Peyer's patch (tissue), 4 donors: ENCODE measurements around the gene FBXO36.

ENCODE experiments used
- POLR2A ChIP-seq, 2 donors: fragments of 450-650 bp; IDR thresholded peaks; one replicate each; pipeline ENCODE4 v1.5.1; 2017; ENCODE audit warnings: antibody characterized with exemption in 2 of 2, mild to moderate bottlenecking in 2 of 2, moderate library complexity in 2 of 2
- TF ChIP-seq, protein P1 (sequence below), 6 experiments: fragments of 450-650 bp in 4 of 6; fragments of 200-600 bp in 2 of 6; sonication (generic) in 1 of 6; IDR thresholded peaks; one replicate each; pipeline ENCODE4 v1.5.1; 2017 to 2019; ENCODE audit warnings: antibody characterized with exemption in 6 of 6, mild to moderate bottlenecking in 3 of 6, moderate library complexity in 1 of 6

GRCh38 chr2:229910832-229911412 is 11.4 kb upstream of the FBXO36 start:
- TF ChIP-seq POLR2A (IDR thresholded peaks at IDR 0.05): no peak
- TF ChIP-seq, protein P1, sequence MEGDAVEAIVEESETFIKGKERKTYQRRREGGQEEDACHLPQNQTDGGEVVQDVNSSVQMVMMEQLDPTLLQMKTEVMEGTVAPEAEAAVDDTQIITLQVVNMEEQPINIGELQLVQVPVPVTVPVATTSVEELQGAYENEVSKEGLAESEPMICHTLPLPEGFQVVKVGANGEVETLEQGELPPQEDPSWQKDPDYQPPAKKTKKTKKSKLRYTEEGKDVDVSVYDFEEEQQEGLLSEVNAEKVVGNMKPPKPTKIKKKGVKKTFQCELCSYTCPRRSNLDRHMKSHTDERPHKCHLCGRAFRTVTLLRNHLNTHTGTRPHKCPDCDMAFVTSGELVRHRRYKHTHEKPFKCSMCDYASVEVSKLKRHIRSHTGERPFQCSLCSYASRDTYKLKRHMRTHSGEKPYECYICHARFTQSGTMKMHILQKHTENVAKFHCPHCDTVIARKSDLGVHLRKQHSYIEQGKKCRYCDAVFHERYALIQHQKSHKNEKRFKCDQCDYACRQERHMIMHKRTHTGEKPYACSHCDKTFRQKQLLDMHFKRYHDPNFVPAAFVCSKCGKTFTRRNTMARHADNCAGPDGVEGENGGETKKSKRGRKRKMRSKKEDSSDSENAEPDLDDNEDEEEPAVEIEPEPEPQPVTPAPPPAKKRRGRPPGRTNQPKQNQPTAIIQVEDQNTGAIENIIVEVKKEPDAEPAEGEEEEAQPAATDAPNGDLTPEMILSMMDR (IDR thresholded peaks at IDR 0.05): peak in 4 of 6 experiments; percentile 25 to 34 (median 32)
